Liver (tissue), 9 donors: Measurements from ENCODE around the gene SNRNP70. TPM values are rescaled to one million over a fixed set of nuclear protein-coding genes. Genes with fewer than 3 reads are reported as not detected.
"Not testable (repeated sequence)": the region's sequence is repeated elsewhere in the genome, so short reads cannot be mapped to it uniquely, and the experiment has no call there.

ENCODE experiments used
- DNase-seq: peaks from one replicate; pipeline ENCODE4 v3.0.0-alpha.2; 2017; ENCODE audit warnings: low spot score
- H3K27ac ChIP-seq, 2 donors: one replicate each; pipeline ENCODE4 v1.7.0; 2013; ENCODE audit warnings: inconsistent platforms in 2 of 2, low read length in 2 of 2, control low read depth in 1 of 2, low read depth in 1 of 2, mild to moderate bottlenecking in 1 of 2
- H3K27me3 ChIP-seq, 4 donors: one replicate each; pipeline versions ENCODE4 v1.6.1 to v1.7.0; 2013; ENCODE audit warnings: low read length in 3 of 4, inconsistent platforms in 1 of 4, mild to moderate bottlenecking in 1 of 4, moderate library complexity in 1 of 4; ENCODE audit not compliant: control insufficient read depth in 4 of 4, insufficient read depth in 4 of 4
- H3K36me3 ChIP-seq, 4 donors: one replicate each; pipeline versions ENCODE4 v1.6.1 to v1.7.0; 2013; ENCODE audit warnings: low read length in 3 of 4, mild to moderate bottlenecking in 3 of 4, low read depth in 1 of 4, moderate library complexity in 1 of 4; ENCODE audit not compliant: control insufficient read depth in 4 of 4, insufficient read depth in 3 of 4
- H3K4me1 ChIP-seq, 4 donors: one replicate each; pipeline versions ENCODE4 v1.6.1 to v1.7.0; 2013; ENCODE audit warnings: low read length in 3 of 4, mild to moderate bottlenecking in 3 of 4, moderate library complexity in 1 of 4; ENCODE audit not compliant: control insufficient read depth in 4 of 4, insufficient read depth in 4 of 4
- H3K4me3 ChIP-seq, 3 donors: one replicate each; pipeline versions ENCODE4 v1.6.1 to v1.7.0; 2013; ENCODE audit warnings: low read length in 3 of 3, control low read depth in 1 of 3, low read depth in 1 of 3, mild to moderate bottlenecking in 1 of 3
- H3K9ac ChIP-seq, 2 donors: one replicate each; pipeline ENCODE4 v1.7.0; 2013; ENCODE audit warnings: low read length in 2 of 2, mild to moderate bottlenecking in 2 of 2, moderate library complexity in 2 of 2, control low read depth in 1 of 2, low read depth in 1 of 2
- H3K9me3 ChIP-seq, 4 donors: one replicate each; pipeline versions ENCODE4 v1.6.1 to v1.7.0; 2013; ENCODE audit warnings: low read length in 3 of 4; ENCODE audit not compliant: control insufficient read depth in 4 of 4
- FOXA2 ChIP-seq: IDR thresholded peaks from 2 replicates; pipeline ENCODE4 v1.6.1; 2016; ENCODE audit warnings: antibody characterized with exemption
- GABPA ChIP-seq, 2 donors: IDR thresholded peaks in 1 of 2; conservative IDR thresholded peaks in 1 of 2; 2 replicates each; pipeline ENCODE4 v1.6.1; 2016; ENCODE audit warnings: antibody characterized with exemption in 2 of 2, mild to moderate bottlenecking in 1 of 2, moderate library complexity in 1 of 2
- HNF4G ChIP-seq: IDR thresholded peaks from 2 replicates; pipeline ENCODE4 v1.6.1; 2016; ENCODE audit warnings: antibody characterized with exemption
- NR2F2 ChIP-seq: IDR thresholded peaks from 2 replicates; pipeline ENCODE4 v1.6.1; 2016; ENCODE audit warnings: antibody characterized with exemption
- RAD21 ChIP-seq, 2 donors: IDR thresholded peaks; 2 replicates each; pipeline ENCODE4 v1.6.1; 2016; ENCODE audit warnings: antibody characterized with exemption in 2 of 2, mild to moderate bottlenecking in 2 of 2
- RXRA ChIP-seq, 2 donors: IDR thresholded peaks; 2 replicates each; pipeline ENCODE4 v1.6.1; 2017 to 2018; ENCODE audit warnings: antibody characterized with exemption in 2 of 2, mild to moderate bottlenecking in 1 of 2
- WGBS: extraction: QIAGEN DNeasy Blood & Tissue Kit; methylation state at CpG from one replicate; pipeline ENCODE4 v1.1.7; 2013; 5-methylcytosine and 5-hydroxymethylcytosine counted together
- polyA plus RNA-seq, 2 donors: library from polyadenylated mRNA; stranded (reverse) in 1 of 2; unstranded in 1 of 2; fragments of 200-250 nt in 1 of 2; fragments of >200 nt in 1 of 2; fragmentation: Nextera tagmentation in 1 of 2; extraction: Ambion mirVana in 1 of 2; gene quantifications; one replicate each; pipeline versions ENCODE4 v1.2.1 to v1.2.3, GENCODE V29; 2013 to 2015
- total RNA-seq, 2 donors: library from RNA; depleted of rRNA; stranded (reverse); fragments of >200 nt; gene quantifications; one replicate each; pipeline ENCODE4 v1.2.3, GENCODE V29; 2014
- TF ChIP-seq, protein P1 (sequence below): fragments of 150-350 bp; IDR thresholded peaks from 2 replicates; pipeline ENCODE4 v1.5.1; 2017; ENCODE audit warnings: improper control_type of control experiment, low read depth, low read length; ENCODE audit not compliant: missing input control
- TF ChIP-seq, protein P2 (sequence below): IDR thresholded peaks from 2 replicates; pipeline ENCODE4 v1.6.1; 2016; ENCODE audit warnings: antibody characterized with exemption
- TF ChIP-seq, protein P3 (sequence below): IDR thresholded peaks from 2 replicates; pipeline ENCODE4 v1.6.1; 2016; ENCODE audit warnings: antibody characterized with exemption
- donor health status: healthy.
- donor health status: healthy.
- donor health status: healthy.
- donor health status: healthy.
- donor health status: healthy.

SNRNP70 gene
- total and polyA plus RNA-seq, 4 donors, result 34.2 to 166 (median 94.8) TPM

DNA sequence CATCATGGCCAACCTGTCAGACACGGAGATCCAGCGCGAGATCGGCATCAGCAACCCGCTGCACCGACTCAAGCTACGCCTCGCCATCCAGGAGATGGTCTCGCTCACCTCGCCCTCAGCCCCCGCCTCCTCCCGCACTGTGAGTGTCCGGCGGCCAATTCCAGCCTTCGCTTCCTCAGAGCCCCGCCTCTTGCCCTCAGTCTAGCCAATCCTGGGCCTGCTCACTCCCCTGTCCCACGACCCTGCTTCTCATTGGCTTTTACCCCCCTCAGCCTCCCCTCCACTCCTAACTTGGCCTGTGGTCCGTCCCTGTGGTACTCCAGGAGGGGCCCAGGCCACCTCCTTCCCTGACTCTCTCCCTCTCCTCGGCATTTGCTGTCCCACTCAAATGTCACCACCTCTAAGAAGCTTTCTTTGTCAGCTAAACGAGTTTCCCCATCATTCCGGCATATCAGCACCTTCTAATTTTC, 57.6 kb downstream of the SNRNP70 start:
- no peaks in the 10 kb centered on the region for H3K9me3 ChIP-seq
- H3K27ac ChIP-seq, result no peak overlapping the region
- H3K9ac ChIP-seq, result no peak overlapping the region
- H3K4me3 ChIP-seq, result peak overlapping the region in 2 of 3 donors; percentile 28 to 46
- 9% methylated on average over 21 of the region's 21 CpGs for WGBS
- DNase-seq, result peak; percentile 76
- peaks cover 0 to 4% (median 0%) of the 10 kb centered on the region in 4 donors for H3K27me3 ChIP-seq
- H3K4me1 ChIP-seq, result peaks cover 0 to 6% (median 2%) of the 10 kb centered on the region in 4 donors
- TF ChIP-seq, protein P1, sequence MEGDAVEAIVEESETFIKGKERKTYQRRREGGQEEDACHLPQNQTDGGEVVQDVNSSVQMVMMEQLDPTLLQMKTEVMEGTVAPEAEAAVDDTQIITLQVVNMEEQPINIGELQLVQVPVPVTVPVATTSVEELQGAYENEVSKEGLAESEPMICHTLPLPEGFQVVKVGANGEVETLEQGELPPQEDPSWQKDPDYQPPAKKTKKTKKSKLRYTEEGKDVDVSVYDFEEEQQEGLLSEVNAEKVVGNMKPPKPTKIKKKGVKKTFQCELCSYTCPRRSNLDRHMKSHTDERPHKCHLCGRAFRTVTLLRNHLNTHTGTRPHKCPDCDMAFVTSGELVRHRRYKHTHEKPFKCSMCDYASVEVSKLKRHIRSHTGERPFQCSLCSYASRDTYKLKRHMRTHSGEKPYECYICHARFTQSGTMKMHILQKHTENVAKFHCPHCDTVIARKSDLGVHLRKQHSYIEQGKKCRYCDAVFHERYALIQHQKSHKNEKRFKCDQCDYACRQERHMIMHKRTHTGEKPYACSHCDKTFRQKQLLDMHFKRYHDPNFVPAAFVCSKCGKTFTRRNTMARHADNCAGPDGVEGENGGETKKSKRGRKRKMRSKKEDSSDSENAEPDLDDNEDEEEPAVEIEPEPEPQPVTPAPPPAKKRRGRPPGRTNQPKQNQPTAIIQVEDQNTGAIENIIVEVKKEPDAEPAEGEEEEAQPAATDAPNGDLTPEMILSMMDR, result no peak
- TF ChIP-seq, protein P2, sequence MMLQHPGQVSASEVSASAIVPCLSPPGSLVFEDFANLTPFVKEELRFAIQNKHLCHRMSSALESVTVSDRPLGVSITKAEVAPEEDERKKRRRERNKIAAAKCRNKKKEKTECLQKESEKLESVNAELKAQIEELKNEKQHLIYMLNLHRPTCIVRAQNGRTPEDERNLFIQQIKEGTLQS, result no peak
- no peak for TF ChIP-seq HNF4G
- TF ChIP-seq, protein P3, sequence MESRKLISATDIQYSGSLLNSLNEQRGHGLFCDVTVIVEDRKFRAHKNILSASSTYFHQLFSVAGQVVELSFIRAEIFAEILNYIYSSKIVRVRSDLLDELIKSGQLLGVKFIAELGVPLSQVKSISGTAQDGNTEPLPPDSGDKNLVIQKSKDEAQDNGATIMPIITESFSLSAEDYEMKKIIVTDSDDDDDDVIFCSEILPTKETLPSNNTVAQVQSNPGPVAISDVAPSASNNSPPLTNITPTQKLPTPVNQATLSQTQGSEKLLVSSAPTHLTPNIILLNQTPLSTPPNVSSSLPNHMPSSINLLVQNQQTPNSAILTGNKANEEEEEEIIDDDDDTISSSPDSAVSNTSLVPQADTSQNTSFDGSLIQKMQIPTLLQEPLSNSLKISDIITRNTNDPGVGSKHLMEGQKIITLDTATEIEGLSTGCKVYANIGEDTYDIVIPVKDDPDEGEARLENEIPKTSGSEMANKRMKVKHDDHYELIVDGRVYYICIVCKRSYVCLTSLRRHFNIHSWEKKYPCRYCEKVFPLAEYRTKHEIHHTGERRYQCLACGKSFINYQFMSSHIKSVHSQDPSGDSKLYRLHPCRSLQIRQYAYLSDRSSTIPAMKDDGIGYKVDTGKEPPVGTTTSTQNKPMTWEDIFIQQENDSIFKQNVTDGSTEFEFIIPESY, result no peak
- no peak for TF ChIP-seq GABPA (IDR thresholded peaks at IDR 0.05 in 1 of 2, conservative IDR thresholded peaks at IDR 0.05 in 1 of 2)
- no peak for TF ChIP-seq NR2F2
- no peaks in the 10 kb centered on the region for H3K36me3 ChIP-seq

DNA sequence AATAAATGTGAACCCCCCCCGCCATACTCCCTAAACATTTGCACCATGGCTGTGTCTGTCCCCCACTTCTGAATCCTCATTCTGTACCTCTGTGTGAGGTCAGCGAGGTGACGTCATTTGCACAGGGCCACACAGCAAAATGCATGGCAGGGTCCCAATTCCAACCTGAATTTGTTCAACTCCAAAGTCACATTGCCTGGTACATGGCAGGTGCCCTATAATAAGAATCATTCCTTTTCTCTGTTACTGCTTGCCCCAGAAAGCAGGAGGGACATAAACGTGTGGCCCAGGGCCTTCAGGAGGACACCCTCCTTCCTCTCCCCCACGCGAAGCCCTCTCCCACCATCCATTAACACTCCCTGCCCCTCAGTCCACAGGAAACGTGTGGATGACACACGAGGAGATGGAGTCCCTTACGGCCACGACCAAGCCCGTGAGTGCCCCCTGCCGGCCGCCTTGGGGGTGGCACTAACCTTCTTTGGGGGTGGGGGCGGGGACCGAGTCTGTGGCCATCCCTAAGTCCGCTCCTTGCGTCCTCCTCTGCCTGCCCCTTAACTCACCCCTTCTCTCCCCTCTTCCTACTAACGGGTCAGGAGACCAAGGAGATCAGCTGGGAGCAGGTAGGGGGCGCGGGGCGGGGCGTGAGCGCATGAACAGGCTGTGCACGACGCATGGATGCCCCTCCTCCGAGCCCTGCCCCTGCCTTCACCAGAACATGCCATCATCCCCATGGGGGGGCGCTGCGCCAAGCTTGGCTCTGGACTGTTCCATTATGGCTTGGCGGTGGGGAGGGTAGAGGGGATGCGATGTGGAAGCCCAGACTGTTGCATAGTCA, 60.5 kb downstream of the SNRNP70 start:
- WGBS, result 12% methylated on average over 30 of the region's 30 CpGs
- Histone ChIP-seq H3K9ac (no peak overlapping the region), H3K36me3 (no peaks in the 10 kb centered on the region), H3K4me3 (no peak overlapping the region), H3K9me3 (no peaks in the 10 kb centered on the region), H3K4me1 (peaks cover 0 to 24% (median 16%) of the 10 kb centered on the region in 4 donors), H3K27me3 (peaks cover 0 to 4% (median 0%) of the 10 kb centered on the region in 4 donors), H3K27ac (no peak overlapping the region)
- TF ChIP-seq RAD21 (IDR thresholded peaks at IDR 0.05), result peak; percentile 81 to 85
- TF ChIP-seq RXRA (IDR thresholded peaks at IDR 0.05), result peak in 1 of 2 donors; percentile 31
- no peak for TF ChIP-seq FOXA2
- TF ChIP-seq GABPA (IDR thresholded peaks at IDR 0.05 in 1 of 2, conservative IDR thresholded peaks at IDR 0.05 in 1 of 2), result no peak
- TF ChIP-seq, protein P1, result peak; percentile 76
- DNase-seq, result peak; percentile 89

DNA sequence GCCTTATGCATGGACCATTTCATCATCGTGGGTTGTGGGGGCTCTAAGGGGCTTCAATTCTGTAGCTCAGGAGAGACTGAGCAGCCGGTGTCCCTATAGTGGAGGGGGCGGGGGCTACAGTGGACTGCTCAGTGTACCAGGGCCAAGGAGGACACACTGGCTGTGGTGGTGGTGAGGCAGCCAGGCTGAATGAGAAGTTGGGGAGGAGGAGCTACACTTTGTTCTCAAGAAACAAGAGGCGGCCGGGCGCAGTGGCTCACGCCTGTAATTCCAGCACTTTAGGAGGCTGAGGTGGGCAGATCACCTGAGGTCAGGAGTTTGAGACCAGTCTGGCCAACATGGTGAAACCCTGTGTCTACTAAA, 61.1 kb downstream of the SNRNP70 start:
- H3K4me1 ChIP-seq, result peaks cover 0 to 29% (median 20%) of the 10 kb centered on the region in 4 donors
- H3K9me3 ChIP-seq, H3K36me3 ChIP-seq, H3K27me3 ChIP-seq, H3K4me3 ChIP-seq, H3K9ac ChIP-seq, H3K27ac ChIP-seq, DNase-seq: not testable (repeated sequence)
- WGBS, result 56% methylated on average over 7 of the region's 7 CpGs
